ENCODE measurements around the gene FHAD1.
A peak's percentile ranks its signal among the peaks of the same experiment; 100 is the strongest.

The FHAD1 gene

DNA sequence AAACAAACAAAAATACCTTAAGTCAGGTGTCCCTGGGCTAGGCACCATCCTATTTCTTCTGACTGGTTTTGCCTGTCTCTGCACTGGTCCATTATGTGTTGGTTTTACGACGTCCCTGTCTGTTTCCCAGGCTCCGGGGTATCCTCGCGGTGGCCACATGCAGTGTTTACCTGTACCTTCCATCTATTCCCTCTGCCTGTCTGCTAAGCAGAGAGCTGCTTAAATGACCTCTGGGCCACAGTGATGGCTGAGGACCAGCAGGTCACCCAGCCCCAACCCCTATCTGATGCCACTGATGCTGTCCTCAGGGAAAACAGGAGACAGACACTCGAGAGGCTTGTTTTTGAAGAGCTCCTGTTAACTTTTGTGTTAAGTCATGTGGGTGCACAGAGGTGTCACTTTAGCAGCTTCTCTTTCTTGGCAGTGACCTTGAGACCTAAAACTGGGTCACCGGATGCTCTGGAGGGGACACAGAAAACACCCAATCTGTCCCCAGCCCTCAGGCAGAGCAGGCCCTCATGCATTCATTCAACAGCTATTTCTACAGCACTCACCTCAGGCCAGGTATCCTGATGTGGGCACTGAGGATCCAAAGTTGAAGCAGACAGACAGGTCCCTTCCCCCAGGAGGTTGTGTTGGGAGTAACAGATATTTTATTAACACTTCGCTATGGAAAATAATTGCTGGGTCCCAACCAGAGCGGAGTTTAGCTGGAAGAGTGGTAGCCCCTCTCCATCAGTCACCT is 158.3 kb downstream of the FHAD1 start:
- DNase-seq, result no peak

DNA sequence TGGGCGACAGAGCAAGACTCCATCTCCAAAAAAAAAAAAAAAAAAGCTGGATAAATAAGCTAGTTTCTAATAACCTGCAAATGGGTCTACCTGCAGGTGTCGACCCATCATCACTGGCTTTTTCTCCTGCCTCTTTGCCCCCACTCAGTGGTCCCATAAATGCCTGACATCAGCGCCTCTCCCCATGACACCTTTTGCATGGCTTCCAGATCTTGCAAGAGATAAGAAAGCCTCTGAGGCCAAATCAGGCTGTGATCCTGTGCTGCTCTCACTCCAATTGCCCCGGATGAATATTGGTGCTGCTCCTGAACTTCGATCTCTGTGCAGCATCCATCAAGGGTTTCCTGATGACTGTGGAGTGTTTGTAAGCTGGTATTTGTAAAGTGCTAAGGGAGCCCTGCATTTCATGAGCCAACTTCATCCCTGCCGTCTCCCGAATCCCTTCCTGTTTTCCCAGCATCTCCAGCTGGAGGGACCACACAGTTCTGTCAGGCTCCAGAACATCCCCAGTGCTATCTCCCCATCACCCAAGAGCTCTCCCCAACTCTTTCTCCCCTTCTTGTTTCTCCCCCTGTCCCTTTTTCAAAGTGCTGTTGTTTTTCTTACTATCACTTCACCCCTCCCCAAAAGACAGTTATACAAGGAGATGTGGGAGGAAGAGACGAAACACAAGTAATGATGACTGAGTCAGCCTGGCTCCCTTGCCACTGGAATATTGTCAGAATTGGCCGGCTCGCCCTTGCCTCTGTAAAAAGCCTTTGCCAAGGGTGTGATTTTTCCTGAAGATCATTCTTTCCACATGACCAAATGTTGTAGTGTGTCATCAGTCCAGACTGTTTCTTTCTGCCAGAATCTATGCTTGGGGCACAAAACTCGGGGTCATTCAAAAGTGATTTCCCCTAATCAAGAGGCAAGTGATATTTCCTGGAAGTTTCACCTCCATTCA is 159.9 kb downstream of the FHAD1 start:
- no peak for DNase-seq

DNA sequence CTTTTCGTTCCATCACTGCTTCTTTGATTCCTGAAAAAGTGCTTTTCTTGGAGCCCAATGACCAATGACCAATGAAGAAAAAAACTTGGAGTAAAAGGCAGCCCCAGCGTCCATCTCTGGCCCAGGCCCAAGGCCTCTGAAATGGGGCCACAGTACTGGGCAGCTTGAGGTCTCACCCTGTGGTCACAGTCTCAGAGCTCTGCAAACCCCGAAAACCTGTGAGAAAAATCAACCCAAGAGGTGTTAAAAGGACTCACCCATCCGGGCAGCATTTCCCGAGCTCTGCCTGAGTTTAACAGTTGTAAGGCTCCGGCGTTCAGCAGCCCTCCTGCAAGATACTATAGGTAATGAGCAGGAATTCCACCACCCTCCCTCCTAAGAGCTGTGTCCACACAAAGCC is 160.6 kb downstream of the FHAD1 start:
- no peak for DNase-seq

DNA sequence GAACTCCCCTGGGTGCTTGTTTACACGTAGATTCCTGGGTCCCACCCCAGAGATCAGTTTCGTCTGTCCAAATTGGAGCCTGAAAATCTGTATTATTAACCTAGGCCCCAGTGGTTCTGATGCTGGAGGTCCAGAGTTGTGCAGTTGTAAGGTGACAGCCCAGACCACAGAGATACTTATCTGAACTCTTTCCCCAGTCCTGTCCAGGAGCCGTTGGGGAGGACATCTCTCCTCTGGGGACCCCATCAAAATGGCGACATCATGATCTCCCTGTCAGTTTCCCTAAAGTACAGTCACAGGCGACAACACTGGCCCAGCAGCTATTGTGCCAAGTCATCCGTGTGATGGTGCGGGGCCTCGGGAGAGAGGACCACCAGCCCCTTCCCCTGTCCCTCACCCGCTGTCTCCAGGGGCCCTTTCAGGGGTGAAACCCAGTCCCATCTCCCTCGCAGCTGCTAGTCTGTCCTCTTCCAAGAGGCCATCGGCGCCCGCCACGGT is 161.9 kb downstream of the FHAD1 start:
- no peak for DNase-seq

DNA sequence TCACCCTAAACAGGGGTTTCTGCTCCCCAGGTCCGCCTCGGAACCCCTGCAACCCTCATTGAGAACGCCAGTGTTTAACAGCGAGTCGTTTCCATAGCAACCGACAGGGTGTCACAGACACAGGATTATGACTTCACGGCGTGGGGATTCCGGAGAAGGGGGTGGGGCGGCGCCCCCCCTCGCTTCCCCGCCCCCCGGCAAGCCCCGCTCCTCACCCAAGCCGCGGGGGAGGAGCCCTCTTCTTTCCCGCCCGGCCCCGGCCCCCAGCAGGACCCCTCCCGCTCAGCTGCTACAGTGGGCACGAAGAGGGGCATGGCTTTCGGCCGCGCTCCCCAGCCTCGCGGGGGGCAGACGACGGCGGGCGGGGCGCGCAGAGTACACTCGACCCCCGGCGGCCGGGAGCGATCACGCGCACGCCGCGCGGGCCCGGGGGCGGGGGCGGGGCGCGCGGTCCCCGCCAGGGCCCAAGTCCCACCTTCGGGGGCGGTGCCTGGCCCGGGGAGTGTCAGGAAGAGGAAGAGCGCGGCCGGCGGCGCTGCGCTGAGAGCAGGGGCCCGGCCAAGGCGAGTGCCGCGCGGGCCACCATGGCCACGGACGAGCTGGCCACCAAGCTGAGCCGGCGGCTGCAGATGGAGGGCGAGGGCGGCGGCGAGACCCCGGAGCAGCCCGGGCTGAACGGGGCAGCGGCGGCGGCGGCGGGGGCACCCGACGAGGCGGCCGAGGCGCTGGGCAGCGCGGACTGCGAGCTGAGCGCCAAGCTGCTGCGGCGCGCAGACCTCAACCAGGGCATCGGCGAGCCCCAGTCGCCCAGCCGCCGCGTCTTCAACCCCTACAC is 162.6 kb downstream of the FHAD1 start, which contains the start of gene EFHD2:
Gene EFHD2, plus strand, starts transcription at position 501 of the 835 bp plus-strand sequence. Its CDS starts 84 bp downstream, at position 585.
- DNase-seq, result peak; percentile 88

DNA sequence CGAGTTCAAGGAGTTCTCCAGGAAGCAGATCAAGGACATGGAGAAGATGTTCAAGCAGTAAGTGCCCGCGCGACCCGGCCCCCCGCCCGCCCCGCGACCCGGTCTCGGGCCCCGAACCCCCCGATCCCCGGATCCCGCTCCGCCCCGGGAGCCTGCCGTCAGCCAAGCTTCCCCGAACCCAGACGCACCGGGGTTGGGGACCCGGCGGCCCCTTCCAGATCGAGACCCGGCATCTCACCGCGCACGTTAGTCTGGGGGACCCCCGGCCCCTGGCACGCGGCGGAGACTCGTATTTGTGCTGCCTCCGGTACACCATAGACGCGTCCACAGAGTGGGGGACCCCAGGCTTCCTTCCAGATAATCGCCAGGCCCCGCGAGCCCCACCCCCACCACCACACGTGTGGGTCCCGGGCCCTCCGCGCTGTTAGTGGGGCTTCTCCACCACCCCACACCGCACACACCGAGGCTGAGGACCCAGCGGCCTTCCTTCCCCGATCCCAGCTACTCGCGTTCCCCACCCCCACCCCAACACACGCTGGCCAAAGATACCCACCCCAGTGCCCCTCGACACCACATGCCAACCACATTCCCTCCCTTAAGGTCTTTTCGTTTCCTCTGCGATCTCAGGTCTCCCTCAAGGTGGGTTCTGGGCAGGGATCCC is 163.3 kb downstream of the FHAD1 start:
- peak; percentile 30 for DNase-seq

DNA sequence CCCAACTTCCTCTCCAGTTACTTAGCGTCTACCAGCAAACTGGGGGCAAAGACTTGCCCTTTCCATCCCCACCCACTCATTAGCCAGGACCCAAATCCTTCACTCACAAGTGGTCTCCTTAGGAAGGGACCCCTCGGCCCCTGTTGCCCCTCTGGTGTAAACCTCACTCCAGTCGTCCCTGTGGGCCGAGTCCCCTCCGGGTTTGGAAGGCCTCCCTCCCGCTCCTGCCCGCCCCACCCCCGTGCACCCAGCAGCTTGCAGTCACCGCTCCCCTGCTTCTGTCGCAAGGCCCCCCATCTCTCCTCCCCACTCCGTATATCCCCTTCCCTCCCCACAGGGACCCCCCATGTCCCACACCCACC is 163.8 kb downstream of the FHAD1 start:
- peak; percentile 28 for DNase-seq

DNA sequence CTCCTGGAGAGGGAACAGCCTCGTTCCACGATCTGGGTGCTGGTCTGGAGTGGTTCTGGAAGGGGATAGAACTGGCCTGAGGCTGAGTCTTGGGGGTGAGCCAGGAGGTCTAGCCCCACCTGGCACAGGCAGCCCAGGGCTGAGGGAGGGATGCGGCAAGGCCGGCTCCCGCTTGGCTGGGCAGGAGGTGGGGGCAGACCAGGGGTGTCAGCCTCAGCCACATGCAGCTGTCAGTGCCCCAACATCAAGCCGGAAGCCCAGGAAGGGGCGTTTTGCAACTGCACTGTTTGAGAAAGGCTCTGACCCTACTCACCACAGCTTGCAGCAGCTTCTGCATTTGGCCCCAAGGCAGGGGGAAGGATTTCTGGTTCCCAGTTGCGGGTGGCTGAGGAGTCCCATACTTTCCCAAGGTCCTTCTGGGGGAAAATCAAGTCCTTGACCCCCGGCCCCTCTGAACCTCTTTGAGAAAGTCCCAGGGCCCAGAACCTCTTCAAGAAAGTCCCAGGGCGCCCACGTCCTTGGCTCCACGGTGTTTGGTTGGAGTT is 164.6 kb downstream of the FHAD1 start:
- DNase-seq, result peak; percentile 48

DNA sequence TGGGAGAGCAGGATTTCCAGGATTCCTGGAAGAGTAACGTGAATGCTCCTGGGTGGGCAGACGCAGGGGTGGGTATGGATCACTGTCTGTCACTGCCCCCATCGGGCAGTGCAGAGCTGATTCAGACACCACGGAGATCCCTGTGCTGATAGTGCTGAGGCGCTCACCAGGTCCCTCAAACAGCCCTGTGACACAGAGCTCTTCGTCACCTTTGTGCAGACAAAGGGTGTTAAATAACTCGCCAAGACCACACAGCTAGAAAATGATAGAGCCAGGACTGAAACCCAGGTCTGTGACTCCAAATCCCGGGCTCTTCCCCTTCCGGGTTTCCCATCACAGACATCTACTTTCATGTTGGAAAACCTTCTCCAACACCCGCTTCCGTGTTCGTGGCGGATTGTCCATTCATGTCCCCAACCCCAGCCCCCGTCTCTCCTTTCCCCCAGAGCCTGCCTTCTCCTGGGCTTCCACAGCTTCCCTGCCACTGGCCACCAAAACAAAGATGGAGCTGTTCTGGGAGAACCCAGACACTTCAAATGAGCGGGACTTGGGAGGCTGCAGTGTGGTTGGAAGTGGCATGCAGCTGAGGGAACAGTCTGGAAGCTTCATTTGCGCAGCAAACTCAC is 165.3 kb downstream of the FHAD1 start:
- DNase-seq, result peak; percentile 71

DNA sequence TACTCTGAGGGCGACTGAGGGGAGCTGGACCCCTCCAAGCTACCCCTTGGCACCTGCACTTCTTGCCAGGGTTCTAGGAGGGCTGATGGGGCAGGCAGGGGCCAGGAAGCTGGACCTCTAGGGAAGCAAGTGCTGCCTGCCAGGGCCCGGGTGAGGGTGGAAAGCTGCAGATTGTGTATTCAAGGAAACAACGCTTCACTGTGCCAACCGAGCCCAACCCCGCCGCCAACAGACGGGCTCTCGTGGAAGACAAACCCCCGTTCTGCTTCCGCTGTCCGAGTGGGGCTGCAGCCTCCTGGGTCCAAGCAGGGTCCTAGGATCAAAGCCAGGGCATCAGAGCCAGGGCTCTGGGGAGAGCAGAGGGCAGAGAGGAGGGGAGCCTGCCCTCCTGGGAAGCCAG is 165.8 kb downstream of the FHAD1 start:
- no peak for DNase-seq

DNA sequence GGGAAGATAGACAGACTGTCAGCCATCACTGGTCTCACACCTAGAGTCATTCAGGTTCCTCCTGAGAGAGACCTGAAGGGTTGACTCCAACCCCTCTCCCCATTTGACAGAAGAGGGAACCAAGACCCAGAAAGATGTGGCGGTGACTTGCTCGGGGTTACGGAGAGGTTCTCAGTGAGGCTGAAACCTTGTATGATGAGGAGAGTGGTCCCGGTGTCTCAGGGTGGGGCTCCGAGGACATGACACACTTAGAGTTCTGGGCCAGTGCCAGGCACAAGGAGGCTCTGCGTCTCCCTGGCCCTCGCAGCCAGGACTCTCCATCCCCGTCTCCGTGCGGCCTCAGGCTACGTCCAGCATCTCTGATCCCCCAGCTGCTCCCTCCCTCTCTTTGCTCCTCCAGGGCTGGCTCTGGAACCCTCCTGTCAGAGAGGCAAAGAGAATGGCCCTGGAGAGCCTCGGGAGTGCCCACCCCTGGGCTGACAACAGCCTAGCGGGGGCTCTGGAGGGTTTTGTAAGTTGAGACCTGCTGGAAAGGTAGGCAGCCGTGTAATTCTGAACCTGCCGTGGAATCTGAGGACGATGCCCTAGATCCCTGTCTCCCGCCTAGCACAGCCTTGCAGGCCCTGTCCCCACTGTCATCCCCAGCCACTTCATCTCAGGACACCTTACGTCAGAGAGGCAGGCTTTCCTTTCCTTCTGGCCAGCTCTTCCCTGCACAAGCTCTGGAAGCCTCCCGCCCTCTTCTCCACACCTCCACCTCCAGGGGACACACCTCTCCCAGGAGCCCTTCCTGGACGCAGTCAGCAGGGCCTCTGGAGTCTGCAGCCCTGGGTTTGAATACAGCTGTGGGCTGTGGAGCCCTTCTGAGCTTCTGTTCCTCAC is 166.8 kb downstream of the FHAD1 start:
- no peak for DNase-seq

DNA sequence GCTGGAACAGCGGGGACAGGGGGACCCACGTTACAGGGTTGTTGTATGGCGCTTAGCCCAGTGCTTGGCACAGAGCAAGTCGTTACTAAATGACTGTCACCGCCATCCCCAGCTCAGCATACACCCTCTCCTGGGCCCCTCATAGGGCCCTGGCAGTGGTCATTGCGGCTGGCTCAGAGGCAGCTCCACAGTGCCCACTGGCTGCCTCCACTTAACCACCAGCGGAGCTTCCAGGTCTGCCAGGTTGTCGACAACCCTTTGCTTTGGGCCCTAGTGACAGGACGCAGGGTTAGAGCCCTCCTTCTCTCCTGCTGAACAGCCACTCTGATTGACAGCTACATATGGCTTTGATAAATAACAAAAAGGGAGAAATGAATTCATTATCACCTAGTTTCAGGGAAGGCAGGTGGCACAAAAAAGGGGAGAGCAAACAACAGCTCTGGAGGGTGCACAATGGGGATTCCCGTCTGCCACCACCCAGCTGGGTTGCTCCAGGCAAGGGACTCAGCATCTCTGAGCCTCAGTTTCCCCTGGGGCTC is 167.5 kb downstream of the FHAD1 start:
- DNase-seq, result no peak

DNA sequence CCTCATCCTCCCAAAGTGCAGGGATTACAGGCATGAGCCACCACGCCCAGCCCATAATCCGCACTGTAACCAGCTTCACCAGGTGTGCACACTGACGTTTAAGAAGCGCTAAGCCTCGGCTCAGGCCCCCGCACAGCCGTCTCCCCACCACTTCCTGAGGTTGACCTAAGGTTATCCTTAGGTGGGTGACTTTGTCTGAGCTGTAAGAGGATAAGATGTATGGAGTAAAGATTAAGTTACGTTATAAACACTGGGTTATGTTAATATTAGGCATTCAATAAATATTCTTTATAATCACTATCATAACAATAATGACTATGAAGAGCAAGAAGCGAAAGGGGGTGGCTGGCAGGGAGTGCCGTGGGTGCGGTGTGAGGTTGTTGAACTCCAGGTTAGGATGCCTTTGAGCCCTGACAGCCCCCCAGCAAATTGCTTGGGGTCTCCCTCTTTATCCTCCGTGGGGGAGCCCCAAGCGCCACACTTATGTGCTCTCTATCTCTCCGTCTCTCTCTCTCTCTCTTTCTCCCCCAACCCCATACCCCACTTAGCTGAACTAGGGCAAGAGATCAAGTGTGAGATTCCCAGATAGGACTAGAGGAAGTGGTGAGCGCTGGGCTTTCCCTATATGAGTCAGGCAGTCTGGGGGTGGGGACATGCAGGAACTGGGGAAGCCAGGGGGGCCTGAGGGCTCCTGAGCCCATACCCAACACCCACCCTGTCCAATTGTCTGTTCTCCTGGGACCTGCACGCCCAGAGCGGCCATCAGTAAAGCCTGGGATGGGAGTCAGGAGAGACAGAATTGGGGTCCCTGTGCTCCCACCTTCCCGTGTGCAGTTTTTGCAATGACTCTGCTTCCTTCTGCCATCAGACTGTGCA is 170.3 kb downstream of the FHAD1 start:
- DNase-seq, result peak; percentile 51

DNA sequence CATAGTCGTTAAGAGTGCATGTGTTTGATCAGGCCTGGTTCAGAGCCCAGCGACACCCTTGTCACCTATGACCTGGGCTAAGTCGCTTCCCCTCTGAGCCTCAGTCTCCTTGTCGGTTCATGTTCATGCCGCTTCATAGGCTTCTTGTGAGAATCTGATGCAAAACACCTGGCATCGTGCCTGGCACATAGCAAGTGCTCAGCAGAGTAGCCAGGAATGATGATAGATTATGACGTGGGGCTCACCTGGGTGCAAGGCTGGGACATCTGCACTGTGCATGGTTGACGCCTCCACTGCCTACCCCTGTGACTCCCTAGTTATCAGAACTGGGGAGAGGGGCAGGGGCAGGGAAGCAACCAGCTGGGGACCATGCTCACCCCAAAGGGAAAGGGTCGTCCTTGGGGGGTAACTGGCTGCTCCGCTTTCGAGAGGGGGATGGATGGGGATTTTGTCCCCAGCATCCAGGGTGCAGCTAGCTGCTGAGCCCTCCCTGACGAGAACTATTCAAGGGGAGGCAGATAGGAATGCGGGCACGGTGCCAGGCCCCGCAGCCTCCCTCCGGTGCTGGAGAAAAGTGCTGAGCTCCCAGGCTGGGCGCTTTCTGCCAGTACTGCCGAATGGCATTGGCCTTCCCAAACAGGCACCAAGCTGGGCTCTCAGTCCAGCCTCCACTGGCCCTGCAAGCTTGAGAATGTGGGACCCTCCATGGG is 171.9 kb downstream of the FHAD1 start:
- no peak for DNase-seq

DNA sequence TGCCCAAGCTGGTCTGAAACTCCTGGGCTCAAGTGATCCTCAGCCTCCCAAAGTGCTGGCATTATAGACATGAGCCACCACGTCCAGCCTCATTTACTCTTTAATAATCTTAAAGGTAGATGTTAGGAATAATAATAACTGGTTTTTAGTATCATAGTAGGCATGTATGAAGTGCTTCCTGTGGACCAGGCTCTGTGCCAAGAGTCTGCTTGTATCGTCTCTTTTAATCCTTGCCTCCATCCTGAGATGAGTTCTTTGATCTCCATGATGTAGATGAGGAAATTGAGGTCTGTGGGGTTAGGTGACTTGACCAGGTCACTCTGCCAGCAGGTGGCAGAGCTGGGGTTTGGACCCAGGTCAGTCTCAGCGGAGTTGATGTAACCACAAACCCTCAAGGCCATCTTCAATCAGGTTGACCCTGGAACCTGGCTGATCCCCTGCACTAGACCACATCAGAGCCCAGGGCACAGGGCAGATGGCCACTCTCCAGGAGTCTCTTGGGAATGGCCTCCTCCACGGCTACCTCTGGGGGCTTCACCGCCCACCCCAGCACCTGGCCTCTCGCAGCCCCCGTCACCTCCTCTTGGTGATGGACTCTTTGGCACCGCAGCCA is 173.9 kb downstream of the FHAD1 start:
- DNase-seq, result no peak

DNA sequence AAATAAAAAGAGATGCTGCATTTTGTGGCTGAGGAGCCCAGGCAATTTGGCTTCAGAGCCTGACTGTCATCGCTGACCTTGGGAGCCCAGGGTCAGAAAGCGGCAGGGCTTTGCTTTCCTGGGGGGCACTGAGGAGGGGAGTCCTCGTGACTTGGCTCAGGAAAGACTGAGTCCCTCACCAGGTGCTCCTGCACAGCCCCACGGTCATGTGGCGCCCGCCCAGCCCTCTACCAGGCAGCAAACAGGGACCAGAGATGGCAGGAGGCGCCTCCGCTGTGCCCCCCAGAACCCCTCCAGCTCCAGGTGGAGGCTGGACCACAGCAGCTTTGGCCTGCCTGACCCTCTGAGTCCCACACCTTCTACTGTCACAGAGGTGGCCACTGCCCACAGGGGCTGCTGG is 175.8 kb downstream of the FHAD1 start:
- DNase-seq, result no peak

DNA sequence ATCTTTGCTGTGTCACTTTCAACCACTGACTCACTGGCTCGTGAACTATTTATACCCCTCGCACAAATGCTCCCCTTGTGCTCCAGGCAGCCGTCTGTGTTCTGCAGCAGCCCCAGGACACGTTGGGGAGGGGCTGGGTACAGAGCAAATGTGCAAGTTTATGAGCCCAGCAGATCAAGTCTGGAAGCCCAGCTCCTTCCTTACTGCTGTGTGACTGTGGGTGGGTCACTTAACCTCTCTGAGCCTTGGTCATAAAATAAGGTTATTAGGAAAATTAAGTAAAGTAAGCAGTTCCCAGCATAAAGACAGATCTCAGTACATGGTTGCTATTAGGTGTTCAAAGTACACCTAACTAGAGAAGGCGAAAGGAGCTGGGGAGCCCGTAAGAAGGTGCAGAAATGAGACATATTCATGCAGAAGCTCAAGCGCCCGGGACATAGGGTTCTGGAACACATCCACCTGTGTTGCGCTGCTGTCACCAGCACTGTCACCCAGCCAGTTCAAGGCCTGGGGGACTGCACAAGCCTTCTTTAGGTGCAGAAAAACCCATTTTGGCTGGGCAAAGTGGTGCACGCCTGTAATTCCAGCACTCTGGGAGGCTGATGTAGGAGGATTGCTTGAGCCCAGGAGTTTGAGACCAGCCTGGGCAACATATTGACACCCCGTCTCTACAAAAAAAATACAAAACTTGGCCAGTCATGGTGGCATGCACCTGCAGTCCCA is 176.5 kb downstream of the FHAD1 start:
- DNase-seq, result no peak
